ENCODE measurements around the gene PTPRN2.
"Not testable (repeated sequence)": the region's sequence is repeated elsewhere in the genome, so short reads cannot be mapped to it uniquely, and the experiment has no call there.

Gene PTPRN2

GRCh38 chr7:157856873-157857577 is 730.6 kb downstream of the PTPRN2 start:
- in situ Hi-C loops (cut with HindIII; ENCODE audit: low sequenced_read_pairs): no loop called here

- in situ Hi-C loops (cut with HindIII; ENCODE audit: low sequenced_read_pairs): no loop called here
Observed at GRCh38 chr7:157855452-157856213, 732.0 kb downstream of the PTPRN2 start.

- in situ Hi-C loops (cut with HindIII; ENCODE audit: low sequenced_read_pairs): no loop called here
Observed at GRCh38 chr7:157855016-157855415, 732.6 kb downstream of the PTPRN2 start.

- in situ Hi-C loops (cut with HindIII; ENCODE audit: low sequenced_read_pairs): loop anchor here (5.0 kb wide), 1 partner anchor 58 kb away; no protein-coding TSS in a partner anchor
Observed at GRCh38 chr7:157854066-157854891, 733.3 kb downstream of the PTPRN2 start.

- in situ Hi-C loops (cut with HindIII; ENCODE audit: low sequenced_read_pairs): loop anchor here (5.0 kb wide), 1 partner anchor 59 kb away; no protein-coding TSS in a partner anchor
Observed at GRCh38 chr7:157853789-157854065, 733.9 kb downstream of the PTPRN2 start.

- in situ Hi-C loops (cut with HindIII; ENCODE audit: low sequenced_read_pairs): loop anchor here (5.0 kb wide), 1 partner anchor 59 kb away; no protein-coding TSS in a partner anchor
Observed at GRCh38 chr7:157853076-157853788, 734.4 kb downstream of the PTPRN2 start.

- in situ Hi-C loops (cut with HindIII; ENCODE audit: low sequenced_read_pairs): loop anchor here (5.0 kb wide), 1 partner anchor 61 kb away; no protein-coding TSS in a partner anchor
Observed at GRCh38 chr7:157851501-157852067, 736.0 kb downstream of the PTPRN2 start.

- in situ Hi-C loops (cut with HindIII; ENCODE audit: low sequenced_read_pairs): loop anchor here (5.0 kb wide), 1 partner anchor 62 kb away; no protein-coding TSS in a partner anchor
Observed at GRCh38 chr7:157850481-157851444, 736.9 kb downstream of the PTPRN2 start.

- in situ Hi-C loops (cut with HindIII; ENCODE audit: low sequenced_read_pairs): loop anchor here (5.0 kb wide), 1 partner anchor 63 kb away; no protein-coding TSS in a partner anchor
Observed at GRCh38 chr7:157849726-157850125, 737.9 kb downstream of the PTPRN2 start.

GRCh38 chr7:157849341-157849596 is 738.4 kb downstream of the PTPRN2 start:
- in situ Hi-C loops (cut with HindIII; ENCODE audit: low sequenced_read_pairs): no loop called here

- in situ Hi-C loops (cut with HindIII; ENCODE audit: low sequenced_read_pairs): no loop called here
Observed at GRCh38 chr7:157848508-157849340, 738.9 kb downstream of the PTPRN2 start.

GRCh38 chr7:157847756-157848487 is 739.7 kb downstream of the PTPRN2 start:
- in situ Hi-C loops (cut with HindIII; ENCODE audit: low sequenced_read_pairs): not testable (repeated sequence)

GRCh38 chr7:157846746-157847145 is 740.9 kb downstream of the PTPRN2 start:
- in situ Hi-C loops (cut with HindIII; ENCODE audit: low sequenced_read_pairs): not testable (repeated sequence)

GRCh38 chr7:157846271-157846670 is 741.4 kb downstream of the PTPRN2 start:
- in situ Hi-C loops (cut with HindIII; ENCODE audit: low sequenced_read_pairs): no loop called here

- in situ Hi-C loops (cut with HindIII; ENCODE audit: low sequenced_read_pairs): no loop called here
Observed at GRCh38 chr7:157845203-157845835, 742.3 kb downstream of the PTPRN2 start.

- in situ Hi-C loops (cut with HindIII; ENCODE audit: low sequenced_read_pairs): no loop called here
Observed at GRCh38 chr7:157844611-157845010, 743.0 kb downstream of the PTPRN2 start.

- in situ Hi-C loops (cut with HindIII; ENCODE audit: low sequenced_read_pairs): no loop called here
Observed at GRCh38 chr7:157844141-157844540, 743.5 kb downstream of the PTPRN2 start.
